NCI-H2107 (cell line): ENCODE results near the gene PGM3.

ENCODE experiments used
- DNase-seq: peaks from one replicate; lab custom pipeline; 2025; lab: John Stamatoyannopoulos, UW

The PGM3 gene

GRCh38 chr6:83183082-83183828, 9.8 kb downstream of the PGM3 start:
- no peak for DNase-seq

- no peak for DNase-seq
Measured at GRCh38 chr6:83182114-83182513, 11.0 kb downstream of the PGM3 start.

GRCh38 chr6:83180426-83180950, 12.6 kb downstream of the PGM3 start:
- no peak for DNase-seq

- DNase-seq = no peak
Measured at GRCh38 chr6:83176246-83176645, 16.8 kb downstream of the PGM3 start.

GRCh38 chr6:83169511-83169910, 23.6 kb downstream of the PGM3 start:
- no peak for DNase-seq

GRCh38 chr6:83169106-83169505, 24.0 kb downstream of the PGM3 start:
- DNase-seq = no peak

GRCh38 chr6:83168556-83168955, 24.5 kb downstream of the PGM3 start:
- no peak for DNase-seq

GRCh38 chr6:83167726-83168278, 25.3 kb downstream of the PGM3 start:
- no peak for DNase-seq

GRCh38 chr6:83160167-83160566, 32.9 kb downstream of the PGM3 start:
- DNase-seq = no peak

GRCh38 chr6:83155794-83156193, 37.3 kb downstream of the PGM3 start:
- DNase-seq = no peak

- DNase-seq = no peak
Measured at GRCh38 chr6:83153883-83154521, 39.1 kb downstream of the PGM3 start.

GRCh38 chr6:83152913-83153312, 40.2 kb downstream of the PGM3 start:
- DNase-seq = no peak

- DNase-seq = no peak
Measured at GRCh38 chr6:83151114-83151513, 42.0 kb downstream of the PGM3 start.

- no peak for DNase-seq
Measured at GRCh38 chr6:83138758-83139157, 54.3 kb downstream of the PGM3 start.

- DNase-seq = no peak
Measured at GRCh38 chr6:83138118-83138722, 54.8 kb downstream of the PGM3 start.

GRCh38 chr6:83132121-83132520, 60.9 kb downstream of the PGM3 start:
- DNase-seq = no peak

GRCh38 chr6:83127976-83128375, 65.1 kb downstream of the PGM3 start:
- DNase-seq = no peak

GRCh38 chr6:83127258-83127657, 65.8 kb downstream of the PGM3 start:
- no peak for DNase-seq

- no peak for DNase-seq
Measured at GRCh38 chr6:83126807-83127206, 66.3 kb downstream of the PGM3 start.

GRCh38 chr6:83126223-83126622, 66.8 kb downstream of the PGM3 start:
- DNase-seq = no peak

GRCh38 chr6:83125425-83125824, 67.6 kb downstream of the PGM3 start:
- DNase-seq = no peak

GRCh38 chr6:83124553-83124952, 68.5 kb downstream of the PGM3 start:
- no peak for DNase-seq
